CD4-positive, alpha-beta T cell treated with Interferon alpha-2 for 1 hour (primary cell): ENCODE data around the gene LTBP1.
"Not testable (repeated sequence)": the region's sequence is repeated elsewhere in the genome, so short reads cannot be mapped to it uniquely, and the experiment has no call there.

Experiments
- DNase-seq, 2 donors: peaks; one replicate each; pipeline ENCODE4 v3.0.0-alpha.2; 2020 to 2022

The LTBP1 gene

GRCh38 chr2:33160191-33160590 is 213.4 kb downstream of the LTBP1 start:
- DNase-seq: no peak

- DNase-seq: no peak
Measured at GRCh38 chr2:33166287-33166881, 219.6 kb downstream of the LTBP1 start.

- DNase-seq: no peak
Measured at GRCh38 chr2:33167622-33168245, 221.0 kb downstream of the LTBP1 start.

GRCh38 chr2:33168425-33168824 is 221.7 kb downstream of the LTBP1 start:
- DNase-seq: no peak

GRCh38 chr2:33168922-33169321 is 222.2 kb downstream of the LTBP1 start:
- DNase-seq: no peak

- DNase-seq: not testable (repeated sequence)
Measured at GRCh38 chr2:33170251-33170650, 223.5 kb downstream of the LTBP1 start.

- DNase-seq: no peak
Measured at GRCh38 chr2:33177627-33178026, 230.9 kb downstream of the LTBP1 start.

- no peak for DNase-seq
Measured at GRCh38 chr2:33178209-33178608, 231.5 kb downstream of the LTBP1 start.

- no peak for DNase-seq
Measured at GRCh38 chr2:33180915-33181314, 234.2 kb downstream of the LTBP1 start.

- DNase-seq: no peak
Measured at GRCh38 chr2:33181466-33181865, 234.7 kb downstream of the LTBP1 start.

GRCh38 chr2:33184041-33184440 is 237.3 kb downstream of the LTBP1 start:
- no peak for DNase-seq

GRCh38 chr2:33186937-33187336 is 240.2 kb downstream of the LTBP1 start:
- DNase-seq: no peak

- DNase-seq: no peak
Measured at GRCh38 chr2:33188799-33189198, 242.0 kb downstream of the LTBP1 start.

- DNase-seq: no peak
Measured at GRCh38 chr2:33190393-33190937, 243.7 kb downstream of the LTBP1 start.

- no peak for DNase-seq
Measured at GRCh38 chr2:33195891-33196290, 249.1 kb downstream of the LTBP1 start.

- no peak for DNase-seq
Measured at GRCh38 chr2:33196700-33197099, 249.9 kb downstream of the LTBP1 start.

- DNase-seq: no peak
Measured at GRCh38 chr2:33197198-33197938, 250.6 kb downstream of the LTBP1 start.

- DNase-seq: no peak
Measured at GRCh38 chr2:33202641-33203522, 256.1 kb downstream of the LTBP1 start.

- DNase-seq: no peak
Measured at GRCh38 chr2:33204945-33205344, 258.2 kb downstream of the LTBP1 start.

- DNase-seq: no peak
Measured at GRCh38 chr2:33205693-33206434, 259.1 kb downstream of the LTBP1 start.

- no peak for DNase-seq
Measured at GRCh38 chr2:33207151-33207740, 260.5 kb downstream of the LTBP1 start.

- peak in 1 of 2 donors; percentile 8 for DNase-seq
Measured at GRCh38 chr2:33208400-33208799, 261.6 kb downstream of the LTBP1 start.
